Measurements from ENCODE around the gene OR2T5.
"Not testable (repeated sequence)": the region's sequence is repeated elsewhere in the genome, so short reads cannot be mapped to it uniquely, and the experiment has no call there.

- not testable (repeated sequence) for TF ChIP-seq CTCF (IDR thresholded peaks at IDR 0.05; ENCODE audit: borderline replicate concordance, extremely low read depth, low read length, poor library complexity, severe bottlenecking); EZH2 (IDR thresholded peaks at IDR 0.05; ENCODE audit: borderline replicate concordance, low read depth, low read length, severe bottlenecking)
Observed at GRCh38 chr1:248449821-248450465, 38.4 kb upstream of the OR2T5 start.

Data from DND-41 (cell line).